HepG2 (cell line): Measurements from ENCODE around the gene PRRC2A. TPM values are rescaled to one million over a fixed set of nuclear protein-coding genes. Genes with fewer than 3 reads are reported as not detected.

Source experiments
- DPF2 ChIP-seq: sonication (generic); formaldehyde crosslinking; IDR thresholded peaks from 2 replicates; pipeline ENCODE4 v1.4.0; 2020; ENCODE audit warnings: mild to moderate bottlenecking, low read depth, missing genetic modification reagents, borderline replicate concordance
- JUND ChIP-seq: sonication (generic); formaldehyde crosslinking; IDR thresholded peaks from 2 replicates; pipeline ENCODE4 v1.8.0; 2022; ENCODE audit warnings: mild to moderate bottlenecking, missing genetic modification reagents
- NFE2L1 ChIP-seq: sonication (generic); formaldehyde crosslinking; IDR thresholded peaks from 2 replicates; pipeline ENCODE4 v1.4.0; 2020; ENCODE audit warnings: missing genetic modification reagents, mild to moderate bottlenecking, borderline replicate concordance
- NKX3-1 ChIP-seq: sonication (generic); formaldehyde crosslinking; IDR thresholded peaks from 2 replicates; pipeline ENCODE4 v1.5.0; 2020; ENCODE audit warnings: missing genetic modification reagents
- NR2C2 ChIP-seq: sonication (generic); formaldehyde crosslinking; IDR thresholded peaks from 2 replicates; pipeline ENCODE4 v1.4.0; 2020; ENCODE audit warnings: missing genetic modification reagents, mild to moderate bottlenecking, moderate library complexity, borderline replicate concordance
- RFX1 ChIP-seq: fragments of 450-650 bp; IDR thresholded peaks from 2 replicates; pipeline ENCODE4 v1.6.1; 2017
- RNF2 ChIP-seq: fragments of 450-650 bp; conservative IDR thresholded peaks from 2 replicates; pipeline ENCODE4 v1.6.1; 2016; ENCODE audit warnings: low read depth
- SOX5 ChIP-seq: IDR thresholded peaks from 2 replicates; pipeline ENCODE4 v1.6.1; 2016; ENCODE audit warnings: borderline replicate concordance
- SRSF4 ChIP-seq: fragments of 200-400 bp; formaldehyde crosslinking; IDR thresholded peaks from one replicate; pipeline ENCODE4 v1.6.1; 2018; ENCODE audit warnings: mild to moderate bottlenecking, low read depth, low read length, moderate library complexity; ENCODE audit not compliant: poor library complexity, severe bottlenecking
- TBX3 ChIP-seq: fragments of 450-650 bp; IDR thresholded peaks from 2 replicates; pipeline ENCODE4 v1.6.1; 2017; ENCODE audit warnings: antibody characterized with exemption, mild to moderate bottlenecking, inconsistent platforms, borderline replicate concordance
- ZBTB25 ChIP-seq: IDR thresholded peaks from 2 replicates; pipeline ENCODE4 v1.6.1; 2018; ENCODE audit warnings: missing genetic modification reagents
- ZNF329 ChIP-seq: sonication (generic); formaldehyde crosslinking; IDR thresholded peaks from 2 replicates; pipeline ENCODE4 v1.9.0; 2021; ENCODE audit warnings: low read depth, mild to moderate bottlenecking, missing genetic modification reagents
- ZNF383 ChIP-seq: sonication (generic); formaldehyde crosslinking; IDR thresholded peaks from 2 replicates; pipeline ENCODE4 v1.4.0; 2020; ENCODE audit warnings: missing genetic modification reagents, mild to moderate bottlenecking, borderline replicate concordance
- ZNF530 ChIP-seq: sonication (generic); formaldehyde crosslinking; IDR thresholded peaks from 2 replicates; pipeline ENCODE4 v1.5.0; 2020; ENCODE audit warnings: low read depth, mild to moderate bottlenecking, missing genetic modification reagents
- ZNF670 ChIP-seq: sonication (generic); formaldehyde crosslinking; IDR thresholded peaks from 2 replicates; pipeline ENCODE4 v1.8.0; 2022; ENCODE audit warnings: mild to moderate bottlenecking, missing genetic modification reagents, borderline replicate concordance
- ZNF781 ChIP-seq: sonication (generic); formaldehyde crosslinking; IDR thresholded peaks from 2 replicates; pipeline ENCODE4 v1.5.1; 2020; ENCODE audit warnings: borderline replicate concordance, mild to moderate bottlenecking, missing genetic modification reagents; ENCODE audit errors: not compliant biosample characterization
- polyA plus RNA-seq, 8 experiments: library from polyadenylated mRNA; depleted of rRNA in 3 of 8; stranded (reverse) in 7 of 8; unstranded in 1 of 8; fragments of >200 nt; fragmentation: Illumina TruSeq in 4 of 8; extraction: Trizol in 4 of 8; gene quantifications; 2 replicates each; pipeline versions ENCODE4 v1.2.1 to v1.2.3, GENCODE V29; 2011 to 2016; ENCODE audit warnings: low read depth in 4 of 8, missing spikeins in 1 of 8, mixed read lengths in 1 of 8; ENCODE audit not compliant: insufficient read depth in 1 of 8
- total RNA-seq, 5 experiments: library from RNA; depleted of rRNA; stranded (reverse); fragments of >200 nt; fragmentation: Illumina TruSeq; extraction: Trizol; gene quantifications; 2 replicates each; pipeline ENCODE4 v1.2.3, GENCODE V29; 2016; ENCODE audit warnings: low read depth in 1 of 5
- TF ChIP-seq, protein P1 (sequence below), 2 experiments: sonication (generic) in 1 of 2; formaldehyde crosslinking in 1 of 2; IDR thresholded peaks; 2 replicates each; pipeline versions ENCODE4 v1.4.0 to v1.6.1; 2018 to 2020; ENCODE audit warnings: missing genetic modification reagents in 2 of 2, borderline replicate concordance in 1 of 2, low read depth in 1 of 2, mild to moderate bottlenecking in 1 of 2, missing biosample characterization in 1 of 2
- TF ChIP-seq, protein P2 (sequence below): sonication (generic); formaldehyde crosslinking; IDR thresholded peaks from 2 replicates; pipeline ENCODE4 v1.9.0; 2021; ENCODE audit warnings: mild to moderate bottlenecking, missing genetic modification reagents

PRRC2A gene
- total and polyA plus RNA-seq, 2 of the 13 experiments (the other 11 are each of a cell fraction or from before 2014, with no cell fraction given) = 38.9 to 47.4 TPM

GRCh38 chr6:31655349-31656237 lies 35.1 kb downstream of the PRRC2A start, which contains the start of gene APOM (continued):
- TF ChIP-seq, protein P1, sequence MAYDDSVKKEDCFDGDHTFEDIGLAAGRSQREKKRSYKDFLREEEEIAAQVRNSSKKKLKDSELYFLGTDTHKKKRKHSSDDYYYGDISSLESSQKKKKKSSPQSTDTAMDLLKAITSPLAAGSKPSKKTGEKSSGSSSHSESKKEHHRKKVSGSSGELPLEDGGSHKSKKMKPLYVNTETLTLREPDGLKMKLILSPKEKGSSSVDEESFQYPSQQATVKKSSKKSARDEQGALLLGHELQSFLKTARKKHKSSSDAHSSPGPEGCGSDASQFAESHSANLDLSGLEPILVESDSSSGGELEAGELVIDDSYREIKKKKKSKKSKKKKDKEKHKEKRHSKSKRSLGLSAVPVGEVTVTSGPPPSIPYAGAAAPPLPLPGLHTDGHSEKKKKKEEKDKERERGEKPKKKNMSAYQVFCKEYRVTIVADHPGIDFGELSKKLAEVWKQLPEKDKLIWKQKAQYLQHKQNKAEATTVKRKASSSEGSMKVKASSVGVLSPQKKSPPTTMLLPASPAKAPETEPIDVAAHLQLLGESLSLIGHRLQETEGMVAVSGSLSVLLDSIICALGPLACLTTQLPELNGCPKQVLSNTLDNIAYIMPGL (CRISPR knock-in tag; IDR thresholded peaks at IDR 0.05; ENCODE audit: borderline replicate concordance in 1 of 2, low read depth in 1 of 2) = peak; percentile 64 to 86; a peak in 2 of 4 replicates
- TF ChIP-seq NKX3-1 = no peak
- TF ChIP-seq SRSF4 = no peak
- peak; percentile 34; the same call in 1 of the 2 replicates for TF ChIP-seq ZNF670
- TF ChIP-seq ZNF781 (CRISPR knock-in tag) = peak; percentile 96
- no peak for TF ChIP-seq RFX1
- peak; percentile 48; the same call in 1 of the 2 replicates for TF ChIP-seq JUND
- 0 out of 2 replicates have a peak, but pooled peaks have one; percentile 73 for TF ChIP-seq ZNF329 (CRISPR knock-in tag)
- 0 out of 2 replicates have a peak, but pooled peaks have one; percentile 36 for TF ChIP-seq TBX3
- 0 out of 2 replicates have a peak, but pooled peaks have one; percentile 17 for TF ChIP-seq RNF2
- TF ChIP-seq ZNF383 (CRISPR knock-in tag) = no peak; the same call in 1 of the 2 replicates
- TF ChIP-seq NFE2L1 = no peak
- TF ChIP-seq, protein P2, sequence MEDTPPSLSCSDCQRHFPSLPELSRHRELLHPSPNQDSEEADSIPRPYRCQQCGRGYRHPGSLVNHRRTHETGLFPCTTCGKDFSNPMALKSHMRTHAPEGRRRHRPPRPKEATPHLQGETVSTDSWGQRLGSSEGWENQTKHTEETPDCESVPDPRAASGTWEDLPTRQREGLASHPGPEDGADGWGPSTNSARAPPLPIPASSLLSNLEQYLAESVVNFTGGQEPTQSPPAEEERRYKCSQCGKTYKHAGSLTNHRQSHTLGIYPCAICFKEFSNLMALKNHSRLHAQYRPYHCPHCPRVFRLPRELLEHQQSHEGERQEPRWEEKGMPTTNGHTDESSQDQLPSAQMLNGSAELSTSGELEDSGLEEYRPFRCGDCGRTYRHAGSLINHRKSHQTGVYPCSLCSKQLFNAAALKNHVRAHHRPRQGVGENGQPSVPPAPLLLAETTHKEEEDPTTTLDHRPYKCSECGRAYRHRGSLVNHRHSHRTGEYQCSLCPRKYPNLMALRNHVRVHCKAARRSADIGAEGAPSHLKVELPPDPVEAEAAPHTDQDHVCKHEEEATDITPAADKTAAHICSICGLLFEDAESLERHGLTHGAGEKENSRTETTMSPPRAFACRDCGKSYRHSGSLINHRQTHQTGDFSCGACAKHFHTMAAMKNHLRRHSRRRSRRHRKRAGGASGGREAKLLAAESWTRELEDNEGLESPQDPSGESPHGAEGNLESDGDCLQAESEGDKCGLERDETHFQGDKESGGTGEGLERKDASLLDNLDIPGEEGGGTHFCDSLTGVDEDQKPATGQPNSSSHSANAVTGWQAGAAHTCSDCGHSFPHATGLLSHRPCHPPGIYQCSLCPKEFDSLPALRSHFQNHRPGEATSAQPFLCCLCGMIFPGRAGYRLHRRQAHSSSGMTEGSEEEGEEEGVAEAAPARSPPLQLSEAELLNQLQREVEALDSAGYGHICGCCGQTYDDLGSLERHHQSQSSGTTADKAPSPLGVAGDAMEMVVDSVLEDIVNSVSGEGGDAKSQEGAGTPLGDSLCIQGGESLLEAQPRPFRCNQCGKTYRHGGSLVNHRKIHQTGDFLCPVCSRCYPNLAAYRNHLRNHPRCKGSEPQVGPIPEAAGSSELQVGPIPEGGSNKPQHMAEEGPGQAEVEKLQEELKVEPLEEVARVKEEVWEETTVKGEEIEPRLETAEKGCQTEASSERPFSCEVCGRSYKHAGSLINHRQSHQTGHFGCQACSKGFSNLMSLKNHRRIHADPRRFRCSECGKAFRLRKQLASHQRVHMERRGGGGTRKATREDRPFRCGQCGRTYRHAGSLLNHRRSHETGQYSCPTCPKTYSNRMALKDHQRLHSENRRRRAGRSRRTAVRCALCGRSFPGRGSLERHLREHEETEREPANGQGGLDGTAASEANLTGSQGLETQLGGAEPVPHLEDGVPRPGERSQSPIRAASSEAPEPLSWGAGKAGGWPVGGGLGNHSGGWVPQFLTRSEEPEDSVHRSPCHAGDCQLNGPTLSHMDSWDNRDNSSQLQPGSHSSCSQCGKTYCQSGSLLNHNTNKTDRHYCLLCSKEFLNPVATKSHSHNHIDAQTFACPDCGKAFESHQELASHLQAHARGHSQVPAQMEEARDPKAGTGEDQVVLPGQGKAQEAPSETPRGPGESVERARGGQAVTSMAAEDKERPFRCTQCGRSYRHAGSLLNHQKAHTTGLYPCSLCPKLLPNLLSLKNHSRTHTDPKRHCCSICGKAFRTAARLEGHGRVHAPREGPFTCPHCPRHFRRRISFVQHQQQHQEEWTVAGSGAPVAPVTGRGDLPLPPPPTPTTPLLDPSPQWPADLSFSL (CRISPR knock-in tag) = no peak
- peak; percentile 89; the same call in 1 of the 2 replicates for TF ChIP-seq ZBTB25
- TF ChIP-seq ZNF530 = no peak
- TF ChIP-seq DPF2 = peak; percentile 89; the same call in 1 of the 2 replicates
- TF ChIP-seq SOX5 (CRISPR knock-in tag) = peak; percentile 86
- peak; percentile 97 for TF ChIP-seq NR2C2 (CRISPR knock-in tag)
